ENCODE data around the gene NBEAL2. TPM values are rescaled to one million over a fixed set of nuclear protein-coding genes. Genes with fewer than 3 reads are reported as not detected.

The NBEAL2 gene
- total RNA-seq, 1 donor from 2014 or later: 12.2 TPM

DNA sequence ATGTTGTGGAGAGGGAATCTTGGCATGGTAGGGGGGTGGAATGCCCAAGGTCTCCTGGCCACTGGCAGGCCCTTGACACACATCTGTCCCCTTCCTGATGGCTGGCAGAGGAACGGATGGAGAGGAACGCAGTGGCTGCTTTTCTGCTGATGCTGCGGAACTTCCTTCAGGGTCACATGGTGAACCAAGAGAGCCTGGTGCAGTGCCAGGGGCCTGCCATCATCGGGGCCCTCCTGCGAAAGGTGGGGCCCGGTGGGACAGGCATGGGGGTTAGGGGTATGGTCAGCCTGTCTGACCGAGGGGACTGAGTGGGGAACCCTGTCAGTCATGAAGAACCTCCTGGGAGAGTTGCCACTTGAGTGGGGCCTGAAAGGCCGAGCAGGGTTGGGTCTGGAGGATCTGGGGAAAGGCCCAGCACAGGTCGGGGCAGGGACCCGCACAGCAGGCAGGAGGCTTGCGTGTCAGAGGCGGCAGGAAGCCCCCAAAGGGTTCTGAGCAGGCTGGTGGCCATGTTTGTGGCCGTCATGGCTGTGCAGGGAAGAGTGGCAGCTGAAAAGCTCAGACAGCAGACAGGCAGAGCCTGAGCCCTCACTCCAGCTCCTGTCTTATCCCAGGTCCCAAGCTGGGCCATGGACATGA is 18.1 kb downstream of the NBEAL2 start:
- DNase-seq (ENCODE audit: low spot score): no peak

GRCh38 chr3:46998121-46998851 is 18.8 kb downstream of the NBEAL2 start:
- ATAC-seq (peak; percentile 71), DNase-seq (ENCODE audit: low spot score) (peak; percentile 65)

More for the DNA sequence above, 18.1 kb downstream of the NBEAL2 start:
- no peak for ATAC-seq

- no peak for ATAC-seq
- no peak for DNase-seq (ENCODE audit: low spot score)
Measured at GRCh38 chr3:46998852-46999515, 19.5 kb downstream of the NBEAL2 start.

DNA sequence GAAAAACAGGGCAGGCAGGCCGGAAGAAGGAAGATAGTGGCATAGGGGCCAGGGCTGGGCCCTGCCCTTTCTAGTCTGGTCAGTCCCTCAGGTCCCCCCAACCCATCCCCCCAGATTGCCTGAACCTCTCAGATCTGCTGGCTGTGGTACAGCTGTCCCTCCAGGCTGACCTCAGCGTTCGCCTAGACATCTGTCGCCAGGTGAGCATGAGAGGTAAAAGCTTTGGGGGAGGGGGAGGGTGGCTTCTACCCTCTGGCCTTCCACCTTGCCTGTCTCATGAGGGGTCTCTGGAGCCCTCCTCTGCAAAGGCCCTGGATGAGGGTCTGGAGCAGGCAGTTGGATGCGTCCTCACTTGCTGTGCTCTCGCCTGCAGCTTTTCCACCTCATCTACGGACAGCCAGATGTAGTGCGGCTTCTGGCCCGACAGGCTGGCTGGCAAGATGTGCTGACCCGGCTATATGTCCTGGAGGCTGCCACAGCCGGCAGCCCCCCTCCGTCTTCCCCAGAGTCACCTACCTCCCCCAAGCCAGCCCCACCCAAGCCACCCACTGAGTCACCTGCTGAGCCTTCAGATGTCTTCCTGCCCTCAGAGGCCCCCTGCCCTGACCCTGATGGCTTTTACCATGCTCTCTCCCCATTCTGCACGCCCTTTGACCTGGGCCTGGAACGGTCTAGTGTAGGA is 20.2 kb downstream of the NBEAL2 start:
- DNase-seq (ENCODE audit: low spot score) (no peak), ATAC-seq (no peak)

DNA sequence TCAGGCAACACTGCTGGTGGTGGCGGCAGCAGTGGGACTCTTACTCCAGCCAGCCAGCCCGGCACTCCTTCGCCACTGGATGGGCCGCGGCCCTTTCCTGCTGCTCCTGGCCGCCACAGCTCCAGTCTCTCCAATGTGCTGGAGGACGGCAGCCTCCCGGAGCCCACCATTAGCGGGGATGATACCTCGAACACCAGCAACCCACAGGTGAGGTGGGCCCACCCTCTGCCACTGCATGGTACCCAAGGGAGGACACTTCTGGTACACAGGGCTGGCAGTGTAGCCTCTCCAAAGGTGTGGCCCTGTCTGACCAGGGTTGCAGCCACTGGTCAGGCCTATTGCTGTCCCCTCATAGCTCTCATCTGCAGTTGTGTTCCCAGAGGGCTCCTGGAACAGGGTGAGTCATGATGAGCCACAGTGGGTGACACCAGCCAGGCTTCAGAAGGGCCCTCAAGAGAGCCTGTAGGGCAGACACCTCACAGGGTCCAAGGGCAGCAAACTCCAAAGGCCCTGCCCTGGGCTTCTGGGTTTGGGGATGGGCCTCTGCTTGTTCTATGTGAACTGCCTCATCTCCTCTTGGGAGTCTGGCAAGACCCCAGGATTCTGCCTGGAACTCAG is 20.8 kb downstream of the NBEAL2 start:
- ATAC-seq (no peak), DNase-seq (ENCODE audit: low spot score) (no peak)

DNA sequence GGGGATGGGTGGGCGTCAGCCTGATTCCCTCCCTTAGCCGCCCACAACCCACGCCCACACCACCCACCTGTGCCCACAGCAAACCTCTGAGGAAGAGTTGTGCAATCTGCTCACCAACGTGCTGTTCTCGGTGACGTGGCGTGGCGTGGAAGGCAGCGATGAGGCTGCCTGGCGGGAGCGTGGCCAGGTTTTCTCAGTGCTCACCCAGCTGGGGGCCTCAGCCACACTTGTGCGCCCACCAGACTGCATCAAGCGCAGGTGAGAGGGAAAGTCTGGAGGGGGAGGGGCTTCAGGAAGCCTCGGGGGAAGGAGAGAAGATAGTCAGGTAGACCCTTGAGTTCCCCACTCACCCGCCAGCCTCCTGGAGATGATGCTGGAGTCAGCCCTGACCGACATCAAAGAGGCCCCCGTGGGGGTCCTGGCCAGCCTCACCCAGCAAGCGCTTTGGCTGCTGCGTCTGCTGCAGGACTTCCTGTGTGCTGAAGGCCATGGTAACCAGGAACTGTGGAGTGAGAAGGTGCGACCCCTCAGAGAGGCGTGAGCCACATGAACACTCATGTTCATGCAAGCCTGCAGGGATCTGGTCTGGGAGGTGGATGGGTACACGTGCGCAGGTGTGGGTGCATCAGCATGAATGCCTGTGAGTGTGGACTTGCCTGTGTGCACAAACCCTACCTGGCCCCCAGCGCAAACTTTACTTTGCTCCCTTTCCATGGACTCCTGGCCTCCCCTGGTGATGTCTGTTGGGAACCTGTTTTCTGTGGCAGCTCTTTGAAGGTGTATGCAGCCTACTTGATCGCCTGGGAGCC is 21.7 kb downstream of the NBEAL2 start:
- ATAC-seq (no peak), DNase-seq (ENCODE audit: low spot score) (no peak)

- DNase-seq (ENCODE audit: low spot score) (no peak), ATAC-seq (no peak)
Measured at GRCh38 chr3:47001731-47002170, 22.3 kb downstream of the NBEAL2 start.

- ATAC-seq (no peak), DNase-seq (ENCODE audit: low spot score) (no peak)
Measured at GRCh38 chr3:47002171-47003055, 22.9 kb downstream of the NBEAL2 start.

DNA sequence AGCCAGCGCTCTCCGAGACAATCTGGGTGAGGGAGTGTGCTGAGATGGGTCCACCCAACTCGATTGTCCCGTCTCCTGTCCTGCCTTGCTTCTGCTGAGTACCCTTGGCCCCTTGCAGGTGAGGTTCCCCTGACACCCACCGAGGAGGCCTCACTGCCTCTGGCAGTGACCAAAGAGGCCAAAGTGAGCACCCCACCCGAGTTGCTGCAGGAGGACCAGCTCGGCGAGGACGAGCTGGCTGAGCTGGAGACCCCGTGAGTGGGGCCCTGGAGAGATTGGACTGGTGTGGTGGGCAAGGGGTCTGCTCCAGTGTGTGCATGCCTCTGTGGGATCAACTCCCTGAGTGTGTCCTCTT is 23.6 kb downstream of the NBEAL2 start:
- ATAC-seq: no peak
- no peak for DNase-seq (ENCODE audit: low spot score)

DNA sequence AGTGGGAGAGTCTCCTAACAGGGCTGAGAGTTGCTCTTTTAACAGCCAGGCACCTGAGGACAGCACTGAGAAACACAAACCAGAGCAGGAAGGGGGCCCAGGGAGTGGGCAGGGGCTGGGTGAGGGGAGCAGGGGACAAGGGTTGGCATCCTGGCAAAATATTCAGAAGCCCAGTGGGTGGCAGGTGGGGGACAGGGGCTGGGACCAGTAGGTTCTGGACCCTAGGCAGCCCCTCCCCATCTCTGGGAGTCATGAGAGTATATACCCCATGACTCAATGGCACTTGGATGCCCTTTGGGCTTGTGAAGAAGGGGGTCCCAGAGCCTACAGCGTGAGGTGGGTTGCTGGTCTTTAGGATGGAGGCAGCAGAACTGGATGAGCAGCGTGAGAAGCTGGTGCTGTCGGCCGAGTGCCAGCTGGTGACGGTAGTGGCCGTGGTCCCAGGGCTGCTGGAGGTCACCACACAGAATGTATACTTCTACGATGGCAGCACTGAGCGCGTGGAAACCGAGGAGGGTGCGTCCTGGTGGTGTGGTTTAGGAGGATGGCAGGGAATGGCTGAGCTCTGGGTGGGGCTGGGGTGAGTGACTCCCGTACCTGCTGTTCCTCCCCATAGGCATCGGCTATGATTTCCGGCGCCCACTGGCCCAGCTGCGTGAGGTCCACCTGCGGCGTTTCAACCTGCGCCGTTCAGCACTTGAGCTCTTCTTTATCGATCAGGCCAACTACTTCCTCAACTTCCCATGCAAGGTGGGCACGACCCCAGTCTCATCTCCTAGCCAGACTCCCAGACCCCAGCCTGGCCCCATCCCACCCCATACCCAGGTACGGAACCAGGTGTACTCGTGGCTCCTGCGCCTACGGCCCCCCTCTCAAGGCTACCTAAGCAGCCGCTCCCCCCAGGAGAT is 24.2 kb downstream of the NBEAL2 start:
- DNase-seq (ENCODE audit: low spot score): no peak
- ATAC-seq: no peak

DNA sequence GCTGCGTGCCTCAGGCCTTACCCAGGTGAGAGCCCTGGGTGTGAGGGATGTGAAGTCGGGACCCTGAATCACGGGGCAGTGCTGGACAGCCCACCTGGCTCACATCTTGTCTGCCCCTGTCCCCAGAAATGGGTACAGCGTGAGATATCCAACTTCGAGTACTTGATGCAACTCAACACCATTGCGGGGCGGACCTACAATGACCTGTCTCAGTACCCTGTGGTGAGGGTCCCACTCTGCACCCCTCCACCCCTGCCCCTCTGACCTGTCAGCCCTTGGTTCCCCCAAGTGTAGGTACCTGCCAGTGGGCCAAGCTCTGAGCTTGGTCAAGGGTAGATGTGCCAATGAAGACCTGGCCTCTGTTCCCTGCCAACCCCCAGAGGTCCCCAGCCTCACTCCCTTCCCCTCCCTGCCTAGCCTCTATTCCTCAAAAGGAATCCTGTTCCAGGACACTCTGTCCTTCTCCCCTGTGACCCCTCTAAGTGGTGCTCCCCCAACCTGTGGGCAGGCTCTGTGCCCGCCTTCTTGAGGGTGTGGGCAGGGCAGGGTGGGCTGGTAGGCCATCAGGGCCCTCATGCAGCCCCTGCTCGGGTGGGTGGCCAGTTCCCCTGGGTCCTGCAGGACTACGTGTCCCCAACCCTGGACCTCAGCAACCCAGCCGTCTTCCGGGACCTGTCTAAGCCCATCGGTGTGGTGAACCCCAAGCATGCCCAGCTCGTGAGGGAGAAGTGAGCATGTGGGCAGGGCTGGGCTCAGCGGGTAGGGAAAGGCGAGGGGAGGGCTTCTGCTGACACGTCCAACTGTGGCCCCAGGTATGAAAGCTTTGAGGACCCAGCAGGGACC is 25.1 kb downstream of the NBEAL2 start:
- ATAC-seq: no peak

DNA sequence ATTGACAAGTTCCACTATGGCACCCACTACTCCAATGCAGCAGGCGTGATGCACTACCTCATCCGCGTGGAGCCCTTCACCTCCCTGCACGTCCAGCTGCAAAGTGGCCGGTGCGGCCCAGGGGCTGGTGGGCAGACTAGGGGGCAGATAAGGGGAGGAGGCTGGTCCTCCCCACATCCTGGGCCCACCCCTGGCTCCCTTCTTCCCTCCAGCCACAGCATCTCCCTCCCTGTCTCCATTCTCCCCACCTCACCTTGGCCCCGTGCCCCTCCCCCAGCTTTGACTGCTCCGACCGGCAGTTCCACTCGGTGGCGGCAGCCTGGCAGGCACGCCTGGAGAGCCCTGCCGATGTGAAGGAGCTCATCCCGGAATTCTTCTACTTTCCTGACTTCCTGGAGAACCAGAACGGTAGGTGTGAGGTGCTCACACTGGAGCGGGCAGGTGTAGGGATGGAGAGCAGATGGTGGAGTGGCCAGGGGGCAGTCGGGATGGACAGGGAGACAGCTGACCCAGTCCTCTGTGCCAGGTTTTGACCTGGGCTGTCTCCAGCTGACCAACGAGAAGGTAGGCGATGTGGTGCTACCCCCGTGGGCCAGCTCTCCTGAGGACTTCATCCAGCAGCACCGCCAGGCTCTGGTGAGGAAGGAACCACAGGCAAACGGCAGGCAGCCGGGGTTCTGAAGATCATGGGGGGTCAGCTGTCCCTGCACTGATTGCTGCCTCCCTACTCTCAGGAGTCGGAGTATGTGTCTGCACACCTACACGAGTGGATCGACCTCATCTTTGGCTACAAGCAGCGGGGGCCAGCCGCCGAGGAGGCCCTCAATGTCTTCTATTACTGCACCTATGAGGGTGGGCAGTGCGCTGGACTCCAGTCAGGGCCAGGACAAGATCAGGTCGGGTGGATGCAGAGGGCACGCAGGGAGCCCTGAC is 26.0 kb downstream of the NBEAL2 start:
- no peak for ATAC-seq
- DNase-seq (ENCODE audit: low spot score): no peak

More for the DNA sequence above, 25.1 kb downstream of the NBEAL2 start:
- no peak for DNase-seq (ENCODE audit: low spot score)

GRCh38 chr3:47006145-47006651 is 26.7 kb downstream of the NBEAL2 start:
- ATAC-seq (no peak), DNase-seq (ENCODE audit: low spot score) (peak; percentile 12)

GRCh38 chr3:47007001-47007400 is 27.5 kb downstream of the NBEAL2 start:
- ATAC-seq (no peak), DNase-seq (ENCODE audit: low spot score) (peak; percentile 43)

GRCh38 chr3:47007482-47008233 is 28.2 kb downstream of the NBEAL2 start:
- DNase-seq (ENCODE audit: low spot score) (peak; percentile 43), ATAC-seq (no peak)
